Stomach smooth muscle (tissue), 2 donors: ENCODE measurements around the gene PLCB2.
A peak's percentile ranks its signal among the peaks of the same experiment; 100 is the strongest.

Experiments
- H3K27ac ChIP-seq: one replicate; pipeline ENCODE4 v1.7.0; 2013; ENCODE audit warnings: mild to moderate bottlenecking, low read length, inconsistent platforms
- H3K27me3 ChIP-seq, 2 donors: one replicate each; pipeline ENCODE4 v1.7.0; 2013; ENCODE audit warnings: low read length in 2 of 2; ENCODE audit not compliant: insufficient read depth in 2 of 2, control insufficient read depth in 1 of 2
- H3K36me3 ChIP-seq, 2 donors: one replicate each; pipeline ENCODE4 v1.7.0; 2013; ENCODE audit warnings: low read length in 2 of 2; ENCODE audit not compliant: control insufficient read depth in 2 of 2, insufficient read depth in 2 of 2
- H3K4me1 ChIP-seq: one replicate; pipeline ENCODE4 v1.7.0; 2013; ENCODE audit warnings: low read length; ENCODE audit not compliant: control insufficient read depth, insufficient read depth
- H3K4me3 ChIP-seq, 2 donors: one replicate each; pipeline ENCODE4 v1.7.0; 2013; ENCODE audit warnings: low read length in 2 of 2
- H3K9ac ChIP-seq, 2 donors: one replicate each; pipeline ENCODE4 v1.7.0; 2013; ENCODE audit warnings: low read length in 2 of 2, mild to moderate bottlenecking in 1 of 2
- H3K9me3 ChIP-seq, 2 donors: one replicate each; pipeline ENCODE4 v1.7.0; 2013; ENCODE audit warnings: low read length in 2 of 2; ENCODE audit not compliant: control insufficient read depth in 2 of 2
- donor health status: healthy.
- donor health status: Pancreatic carcinoma.

PLCB2 gene

GRCh38 chr15:40307421-40308211, at the start of gene PLCB2:
PLCB2 (minus strand) TSS chr15:40307935; CDS start chr15:40307672, 263 bp downstream.
- Histone ChIP-seq H3K9ac (no peak within 1 kb of the TSS), H3K4me1 (peaks cover 18% of the 10 kb centered on the region), H3K36me3 (no peaks in the 10 kb centered on the region), H3K4me3 (peak within 1 kb of the TSS in 1 of 2 donors; percentile 44), H3K27ac (no peak within 1 kb of the TSS), H3K27me3 (no peaks in the 10 kb centered on the region), H3K9me3 (no peaks in the 10 kb centered on the region)

GRCh38 chr15:40357246-40357645, 49.5 kb upstream of the PLCB2 start:
- no peaks in the 10 kb centered on the region for H3K27me3 ChIP-seq
- no peak overlapping the region for H3K4me3 ChIP-seq
- peaks cover 20% of the 10 kb centered on the region for H3K4me1 ChIP-seq
- no peak overlapping the region for H3K9ac ChIP-seq
- H3K27ac ChIP-seq = no peak overlapping the region
- no peaks in the 10 kb centered on the region for H3K9me3 ChIP-seq
- no peaks in the 10 kb centered on the region for H3K36me3 ChIP-seq

- Histone ChIP-seq H3K9me3 (no peaks in the 10 kb centered on the region), H3K4me1 (peaks cover 20% of the 10 kb centered on the region), H3K27ac (no peak overlapping the region), H3K36me3 (no peaks in the 10 kb centered on the region), H3K4me3 (no peak overlapping the region), H3K27me3 (no peaks in the 10 kb centered on the region), H3K9ac (no peak overlapping the region)
These were observed 48.3 kb upstream of the PLCB2 start for GRCh38 chr15:40355976-40356585.

- Histone ChIP-seq H3K27me3 (no peaks in the 10 kb centered on the region), H3K4me1 (peaks cover 20% of the 10 kb centered on the region), H3K27ac (no peak overlapping the region), H3K9ac (no peak overlapping the region), H3K4me3 (no peak overlapping the region), H3K36me3 (no peaks in the 10 kb centered on the region), H3K9me3 (no peaks in the 10 kb centered on the region)
These were observed 46.9 kb upstream of the PLCB2 start for GRCh38 chr15:40354408-40355171.

GRCh38 chr15:40353697-40354096, 46.0 kb upstream of the PLCB2 start:
- no peak overlapping the region for H3K4me3 ChIP-seq
- H3K36me3 ChIP-seq = no peaks in the 10 kb centered on the region
- H3K4me1 ChIP-seq = peaks cover 18% of the 10 kb centered on the region
- H3K9me3 ChIP-seq = no peaks in the 10 kb centered on the region
- no peak overlapping the region for H3K27ac ChIP-seq
- no peak overlapping the region for H3K9ac ChIP-seq
- no peaks in the 10 kb centered on the region for H3K27me3 ChIP-seq

- peak overlapping the region in 1 of 2 donors; percentile 42 for H3K9ac ChIP-seq
- H3K36me3 ChIP-seq = no peaks in the 10 kb centered on the region
- no peak overlapping the region for H3K4me3 ChIP-seq
- H3K27ac ChIP-seq = no peak overlapping the region
- no peaks in the 10 kb centered on the region for H3K9me3 ChIP-seq
- H3K27me3 ChIP-seq = no peaks in the 10 kb centered on the region
- peaks cover 9% of the 10 kb centered on the region for H3K4me1 ChIP-seq
These were observed 44.7 kb upstream of the PLCB2 start for GRCh38 chr15:40352281-40352901.

GRCh38 chr15:40349163-40349562, 41.4 kb upstream of the PLCB2 start:
- Histone ChIP-seq H3K27ac (no peak overlapping the region), H3K4me1 (peaks cover 12% of the 10 kb centered on the region), H3K27me3 (no peaks in the 10 kb centered on the region), H3K36me3 (no peaks in the 10 kb centered on the region), H3K4me3 (no peak overlapping the region), H3K9me3 (no peaks in the 10 kb centered on the region), H3K9ac (no peak overlapping the region)

GRCh38 chr15:40348474-40348870, 40.7 kb upstream of the PLCB2 start:
- Histone ChIP-seq H3K36me3 (no peaks in the 10 kb centered on the region), H3K27me3 (no peaks in the 10 kb centered on the region), H3K9ac (no peak overlapping the region), H3K9me3 (no peaks in the 10 kb centered on the region), H3K4me1 (peaks cover 15% of the 10 kb centered on the region), H3K4me3 (no peak overlapping the region), H3K27ac (no peak overlapping the region)

GRCh38 chr15:40347559-40348473, 40.1 kb upstream of the PLCB2 start:
- Histone ChIP-seq H3K27ac (no peak overlapping the region), H3K9me3 (no peaks in the 10 kb centered on the region), H3K4me1 (peaks cover 21% of the 10 kb centered on the region), H3K36me3 (no peaks in the 10 kb centered on the region), H3K27me3 (no peaks in the 10 kb centered on the region), H3K4me3 (no peak overlapping the region), H3K9ac (no peak overlapping the region)
